Astrocyte (in vitro differentiated cells and primary cell): ENCODE measurements around the gene KRT73.

Experiments
- CTCF ChIP-seq: IDR thresholded peaks from 2 replicates; pipeline ENCODE4 v1.5.1; 2011; ENCODE audit warnings: low read depth, mild to moderate bottlenecking, inconsistent platforms, low read length, moderate library complexity; ENCODE audit not compliant: insufficient read depth
- EZH2 ChIP-seq: IDR thresholded peaks from 2 replicates; pipeline ENCODE4 v1.6.1; 2012; ENCODE audit warnings: mild to moderate bottlenecking, low read length, inconsistent platforms; ENCODE audit not compliant: insufficient read depth

- no peak for TF ChIP-seq CTCF
- no peak for TF ChIP-seq EZH2
These were observed 11.7 kb upstream of the KRT73 start for GRCh38 chr12:52630008-52630500.
